HK-2 (cell line): ENCODE measurements around the gene PGLYRP3.

Source experiments
- DNase-seq: peaks from one replicate; pipeline ENCODE4 v3.0.0-alpha.2; 2018; ENCODE audit not compliant: unreplicated experiment

Gene PGLYRP3

DNA sequence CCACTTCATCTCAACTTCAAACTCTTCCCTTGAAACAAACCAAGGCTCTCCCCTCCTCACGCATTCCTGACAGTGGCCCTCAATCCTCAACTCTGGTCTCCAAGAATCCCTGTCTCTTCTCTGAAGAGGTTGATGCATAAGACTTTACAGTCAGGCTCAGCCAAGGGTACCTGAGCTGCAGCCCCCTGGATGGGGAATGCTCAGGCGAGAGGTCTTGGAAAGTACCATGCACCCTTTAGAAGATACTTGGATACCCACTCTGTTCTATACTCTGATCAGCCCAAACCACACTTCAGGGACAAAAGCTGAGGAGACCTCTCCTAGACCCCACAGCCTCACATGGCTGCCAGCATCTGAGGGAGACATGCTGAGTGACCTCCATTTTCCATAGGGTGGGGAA is 536 bp upstream of the PGLYRP3 start:
- no peak for DNase-seq

DNA sequence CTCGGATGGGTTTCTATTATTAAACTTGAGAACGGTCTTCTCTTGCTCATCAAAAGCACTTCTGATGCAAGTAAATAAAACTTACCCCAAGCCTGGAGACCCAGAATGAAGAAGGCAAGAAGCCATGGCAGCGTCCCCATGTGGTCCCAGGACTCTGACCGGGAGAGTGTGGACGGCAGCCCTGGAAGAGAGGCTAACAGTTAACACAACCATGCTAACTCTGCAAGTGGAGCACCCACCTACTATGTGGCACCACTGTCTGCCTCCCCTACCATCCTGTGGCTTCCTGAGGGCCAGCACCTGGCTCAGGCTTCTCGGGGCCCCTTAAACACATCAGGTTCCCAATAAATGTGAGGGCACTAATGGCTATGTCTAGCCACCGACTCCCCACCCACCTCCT is 2.2 kb downstream of the PGLYRP3 start:
- no peak for DNase-seq

DNA sequence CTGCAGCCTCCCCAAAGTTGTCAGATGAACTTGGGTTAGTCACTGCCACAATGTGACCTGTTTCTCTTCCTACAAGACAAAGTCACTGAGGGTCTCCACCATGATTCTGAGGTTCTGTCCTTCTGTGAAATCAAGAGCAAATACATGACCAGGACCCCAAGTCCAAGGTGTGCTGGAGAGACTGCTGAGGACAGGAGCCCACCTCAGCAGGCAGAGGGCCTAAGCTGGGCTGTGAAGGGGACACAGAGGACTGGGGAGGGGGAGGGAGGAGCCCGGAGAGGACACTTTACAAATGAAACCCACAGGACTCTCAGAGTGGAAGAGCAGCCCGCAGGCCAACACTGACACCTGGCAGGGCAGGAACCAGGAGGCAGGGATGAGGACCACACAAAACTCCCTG is 3.3 kb downstream of the PGLYRP3 start:
- no peak for DNase-seq

DNA sequence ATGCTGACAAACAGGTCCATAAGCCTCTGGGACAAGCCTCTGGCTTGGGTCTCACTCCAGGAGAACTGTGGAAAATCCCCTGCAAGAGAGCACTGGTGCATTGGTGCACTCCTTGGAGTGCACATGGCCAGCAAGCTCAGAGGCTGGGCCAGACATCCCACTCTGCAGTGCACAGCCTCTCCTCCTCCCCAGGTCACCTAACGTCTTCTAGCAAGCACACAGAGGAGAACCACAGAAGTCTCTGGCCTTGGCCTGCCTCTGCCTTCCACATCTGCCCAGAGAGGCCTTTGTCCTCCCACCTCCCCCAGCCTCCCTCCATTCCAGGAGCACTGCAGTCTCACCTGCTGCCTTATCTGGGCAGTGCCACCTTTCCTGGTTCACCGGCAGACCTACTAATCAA is 4.2 kb downstream of the PGLYRP3 start:
- DNase-seq: no peak

DNA sequence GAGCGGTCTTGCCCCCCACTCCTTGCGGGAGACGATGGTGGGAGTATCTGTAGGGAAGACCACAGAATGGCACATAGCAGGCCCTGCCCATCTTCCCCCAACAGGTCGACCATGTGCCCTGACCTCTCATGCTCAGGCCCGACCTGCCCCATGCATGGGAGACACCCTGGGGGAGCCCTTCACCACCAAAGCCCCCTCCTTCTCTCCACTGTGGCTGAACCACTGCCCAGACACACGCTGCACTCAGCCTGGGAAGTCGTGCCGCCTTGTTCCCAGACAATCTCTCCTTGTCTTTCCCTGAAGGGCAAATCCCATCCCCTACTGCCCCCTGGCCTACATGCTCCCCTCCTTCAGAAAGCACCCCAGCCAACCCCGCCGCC is 5.5 kb downstream of the PGLYRP3 start:
- DNase-seq: no peak

DNA sequence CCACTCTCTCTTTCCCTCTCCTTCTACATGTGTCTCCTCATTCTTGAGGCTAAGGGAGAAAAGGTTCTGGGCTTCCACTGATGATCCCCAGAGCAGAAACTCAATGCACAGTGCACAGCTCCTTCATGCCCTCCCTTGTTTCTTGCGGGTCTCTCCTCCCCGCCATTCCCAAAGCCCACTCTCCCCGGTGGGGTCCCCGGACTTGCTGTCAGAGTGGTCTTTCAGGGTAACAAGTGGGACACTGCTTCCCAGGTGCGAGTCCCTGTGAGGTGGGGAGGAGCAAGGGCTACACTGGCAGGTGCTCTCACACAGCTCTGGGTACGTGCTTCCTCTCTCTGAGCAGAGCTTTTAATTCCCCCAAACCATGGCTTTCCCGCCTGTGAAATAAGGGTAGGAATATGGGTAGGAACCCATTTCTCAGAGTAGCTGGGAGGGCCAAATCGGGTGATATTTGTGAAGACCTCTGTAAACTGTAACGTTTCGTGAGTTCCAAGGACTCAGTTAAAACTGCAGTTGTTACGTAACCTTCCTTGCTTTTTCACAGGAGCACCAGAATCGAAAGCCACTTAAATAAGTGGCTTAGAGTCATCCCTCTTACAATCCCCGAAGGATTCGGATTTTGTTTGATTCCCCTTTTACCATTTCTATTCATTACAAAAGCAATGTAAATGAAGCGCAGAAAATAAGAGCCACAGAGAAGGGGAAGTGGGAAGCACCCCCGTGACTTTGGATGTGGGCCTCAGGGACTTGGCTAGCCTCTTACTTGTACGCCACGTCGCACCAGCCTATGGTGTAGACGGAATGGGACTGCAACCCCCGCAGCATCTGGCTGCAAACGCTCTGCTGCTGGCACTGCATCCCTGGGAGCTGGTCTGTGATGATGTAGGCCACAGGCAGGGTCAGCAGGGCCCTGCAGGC is 6.2 kb downstream of the PGLYRP3 start:
- no peak for DNase-seq

DNA sequence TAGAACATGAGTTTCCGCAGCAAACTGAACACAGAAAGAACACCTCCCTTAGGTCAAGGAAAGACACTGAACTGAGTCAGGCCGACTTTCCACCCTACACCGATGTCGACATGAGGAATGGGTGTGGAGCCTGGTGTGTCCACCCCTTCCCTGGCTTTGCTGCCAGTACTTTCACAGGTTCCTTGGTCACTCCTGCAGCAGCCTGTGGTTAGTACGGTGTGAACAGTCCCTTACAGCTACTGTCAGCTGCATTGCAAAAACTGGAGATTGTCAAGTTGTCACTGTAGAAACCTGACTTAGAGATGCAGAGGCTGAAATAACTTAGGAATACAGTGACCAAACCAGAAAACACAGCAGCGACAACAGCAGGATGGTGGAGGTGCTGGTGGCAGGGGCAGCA is 7.1 kb downstream of the PGLYRP3 start:
- no peak for DNase-seq

DNA sequence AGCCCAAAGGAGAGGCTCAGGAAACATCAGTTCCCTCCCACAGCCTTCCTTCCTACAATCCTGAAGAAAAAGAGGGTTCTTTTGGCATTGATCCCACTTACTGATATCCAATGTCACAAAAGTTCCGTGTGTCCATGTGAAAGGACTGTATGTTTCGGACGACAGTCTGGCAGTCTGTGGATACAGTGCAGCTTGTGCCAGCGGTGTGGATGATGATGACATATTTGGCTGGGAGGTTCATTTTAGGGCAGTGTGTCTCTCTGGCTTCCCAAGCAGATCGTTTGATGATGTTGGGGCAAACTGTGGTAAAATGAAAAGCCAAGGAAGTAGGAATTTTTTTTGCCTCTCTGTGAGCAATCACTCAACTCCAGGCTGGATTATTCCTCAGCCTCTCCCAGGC is 10.4 kb downstream of the PGLYRP3 start:
- DNase-seq: no peak

DNA sequence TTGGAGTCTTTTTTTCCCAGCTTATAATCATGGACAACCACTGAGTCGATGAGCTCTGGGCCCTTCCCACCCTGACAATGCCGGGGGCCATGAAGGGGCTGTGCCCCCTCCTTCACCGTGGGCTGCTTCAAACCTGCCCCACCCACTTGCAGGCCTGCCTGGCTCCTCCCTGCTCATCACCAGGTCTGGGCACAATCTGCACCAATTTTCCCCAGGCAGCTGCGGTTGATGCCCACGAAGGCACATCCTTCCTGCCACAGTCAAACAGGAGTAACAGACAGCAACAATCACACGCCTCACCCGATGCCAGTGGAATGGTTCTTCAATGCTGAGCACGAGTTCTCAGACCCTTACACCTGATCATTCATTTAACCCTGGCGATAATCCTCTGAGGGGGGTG is 18.9 kb downstream of the PGLYRP3 start:
- no peak for DNase-seq

DNA sequence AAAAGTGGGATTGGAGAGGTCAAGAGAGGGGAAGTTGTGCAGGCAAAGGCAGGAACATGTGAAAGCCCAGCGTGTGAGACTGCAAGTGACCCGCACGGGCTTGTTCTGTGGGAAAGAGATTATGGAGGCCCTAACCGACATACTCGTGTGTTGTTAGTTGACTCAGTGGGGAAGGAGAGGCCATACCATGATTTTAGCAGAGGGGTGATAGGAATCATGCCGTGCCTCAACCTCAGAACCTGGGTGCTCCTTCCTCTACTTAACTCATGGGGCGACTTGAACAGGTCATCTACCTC is 19.3 kb downstream of the PGLYRP3 start:
- DNase-seq: no peak

DNA sequence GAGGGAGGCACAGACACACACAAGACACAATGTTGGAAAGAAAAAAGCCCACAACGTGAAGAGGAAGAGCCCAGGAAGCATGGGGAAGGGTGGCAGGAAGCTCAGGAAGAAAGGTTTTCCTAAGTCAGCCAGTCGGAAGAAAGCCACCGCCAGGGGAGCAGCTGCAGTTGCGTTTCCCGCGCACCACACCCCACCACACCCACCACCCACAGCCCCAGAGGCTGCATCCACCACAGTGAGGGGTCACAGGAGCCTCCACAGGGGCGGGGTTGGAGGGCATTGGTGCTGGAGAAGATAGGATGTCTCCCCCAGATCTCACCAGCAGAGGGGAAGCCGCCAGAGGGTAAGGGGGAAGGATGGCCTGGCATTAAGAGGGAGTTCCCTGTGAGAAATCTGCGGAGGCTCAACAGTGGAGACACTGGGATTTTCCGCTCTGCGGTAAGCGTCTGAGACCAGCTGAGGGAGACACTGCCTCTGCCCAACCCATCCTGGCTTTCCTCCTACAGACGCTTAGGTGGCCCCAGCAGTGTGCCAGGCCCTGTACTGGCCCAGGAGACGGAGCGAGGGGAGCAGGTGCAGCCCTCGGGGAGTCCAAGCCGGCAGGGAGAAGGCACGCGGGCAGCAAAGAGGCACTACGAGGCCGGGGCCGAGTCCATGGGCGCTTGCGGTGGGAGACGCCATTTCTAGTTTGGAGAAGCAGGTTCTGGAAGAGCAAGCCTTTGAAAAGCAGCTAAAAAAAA is 19.8 kb downstream of the PGLYRP3 start:
- DNase-seq: no peak

DNA sequence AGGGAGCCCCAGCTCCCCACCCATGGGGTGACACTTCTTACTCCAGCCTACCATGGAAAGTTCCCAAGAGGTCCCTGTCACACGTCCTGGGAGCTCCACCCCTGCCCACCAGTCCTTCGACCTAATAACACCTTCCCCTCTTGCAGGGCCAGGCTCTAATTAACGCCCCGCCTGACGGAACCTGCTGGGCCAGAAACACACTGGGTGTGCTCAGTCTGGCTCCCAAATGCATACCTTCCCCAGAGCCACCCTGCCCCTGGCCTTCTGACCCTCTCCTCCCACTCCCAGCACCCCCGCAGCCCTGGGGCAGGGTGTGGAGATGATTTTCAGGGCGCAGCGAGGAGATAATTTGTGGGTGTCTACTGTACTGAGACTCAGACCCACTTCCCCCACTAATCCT is 20.6 kb downstream of the PGLYRP3 start:
- no peak for DNase-seq

DNA sequence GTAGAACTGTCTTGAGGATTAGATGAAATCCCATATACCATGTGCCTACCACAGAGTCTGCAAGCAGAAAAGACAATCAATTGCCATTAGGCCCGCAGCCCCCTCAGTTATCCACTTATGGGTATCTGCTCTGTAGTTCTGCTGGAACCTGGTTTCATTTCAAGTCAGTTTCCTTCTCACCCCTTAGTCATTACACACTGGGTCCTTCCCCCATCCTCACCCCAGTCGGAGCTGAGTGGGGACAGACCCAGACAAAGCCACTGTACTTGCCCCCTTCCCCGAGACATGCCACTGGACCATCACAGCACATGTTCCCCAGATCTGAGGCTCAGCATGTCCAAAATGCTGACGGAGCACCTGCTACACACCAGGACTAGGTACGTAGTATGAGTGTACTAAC is 21.2 kb downstream of the PGLYRP3 start:
- no peak for DNase-seq

DNA sequence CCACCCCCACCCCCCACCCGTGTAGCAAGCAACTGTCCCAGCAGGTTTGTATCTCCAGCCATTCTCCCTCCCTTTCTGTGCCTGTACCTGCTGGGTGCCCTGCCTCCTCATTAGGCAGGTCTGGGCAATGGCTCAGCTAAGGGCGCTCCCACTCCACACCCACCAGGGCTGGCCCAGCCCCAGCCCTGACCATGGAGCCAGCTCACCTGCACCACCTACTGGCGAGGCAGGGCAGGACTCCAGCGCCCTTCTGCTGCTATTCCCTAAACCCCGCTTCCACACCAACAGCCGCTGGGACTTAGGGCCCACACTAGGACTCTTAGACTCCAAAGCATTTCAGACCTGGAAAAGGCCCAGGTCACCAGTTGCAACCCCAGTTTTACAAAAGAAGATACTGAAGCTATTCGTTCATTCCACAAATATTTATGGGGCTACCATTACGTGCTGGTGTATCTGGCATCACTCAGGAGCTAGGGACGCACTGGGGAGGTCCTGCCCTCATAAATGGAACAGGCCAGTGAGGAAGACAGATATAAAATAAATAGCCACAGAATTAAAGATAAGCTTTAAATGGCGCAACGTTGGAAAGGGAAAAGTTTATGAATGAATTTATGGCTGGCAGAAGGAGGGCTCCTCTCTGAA is 24.0 kb downstream of the PGLYRP3 start:
- DNase-seq: no peak

DNA sequence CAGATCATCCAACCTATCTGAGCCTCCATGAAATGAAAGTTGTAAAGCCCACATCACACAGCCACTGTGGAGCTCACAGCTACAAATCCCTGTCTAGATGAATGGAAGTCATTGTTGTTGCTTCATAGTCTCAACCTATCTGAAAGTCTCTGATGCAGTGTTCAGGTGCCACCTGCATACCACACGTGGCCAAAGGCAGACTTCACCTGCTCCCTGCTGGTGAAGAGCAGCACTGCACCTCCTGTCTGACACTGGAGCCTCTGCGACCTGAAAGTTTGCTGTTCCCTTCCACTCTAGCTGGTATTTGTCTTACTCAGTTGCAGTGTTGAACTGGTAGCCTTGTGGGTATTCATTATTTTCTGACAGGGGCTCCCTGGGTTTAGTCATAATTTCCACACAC is 34.9 kb downstream of the PGLYRP3 start:
- DNase-seq: no peak

DNA sequence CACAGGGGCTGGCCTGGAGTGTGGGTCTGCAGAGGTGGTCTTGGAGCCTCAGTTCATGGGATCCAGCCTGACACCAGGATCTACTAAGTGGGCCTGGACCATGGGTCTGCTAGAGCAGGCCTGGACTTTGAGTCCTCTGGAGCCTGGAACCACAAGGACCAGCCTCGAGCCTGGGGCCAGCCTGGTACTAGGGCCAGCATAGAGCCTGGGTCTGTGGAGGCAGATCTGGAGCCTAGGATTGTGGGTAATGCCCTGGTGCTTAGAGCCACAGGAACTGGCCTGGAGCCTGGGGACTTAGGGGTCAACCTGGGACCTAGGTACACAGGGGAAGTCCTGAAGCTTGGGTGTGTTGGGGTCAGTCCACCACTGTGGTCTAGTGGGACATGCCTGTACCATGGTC is 40.6 kb downstream of the PGLYRP3 start:
- no peak for DNase-seq

DNA sequence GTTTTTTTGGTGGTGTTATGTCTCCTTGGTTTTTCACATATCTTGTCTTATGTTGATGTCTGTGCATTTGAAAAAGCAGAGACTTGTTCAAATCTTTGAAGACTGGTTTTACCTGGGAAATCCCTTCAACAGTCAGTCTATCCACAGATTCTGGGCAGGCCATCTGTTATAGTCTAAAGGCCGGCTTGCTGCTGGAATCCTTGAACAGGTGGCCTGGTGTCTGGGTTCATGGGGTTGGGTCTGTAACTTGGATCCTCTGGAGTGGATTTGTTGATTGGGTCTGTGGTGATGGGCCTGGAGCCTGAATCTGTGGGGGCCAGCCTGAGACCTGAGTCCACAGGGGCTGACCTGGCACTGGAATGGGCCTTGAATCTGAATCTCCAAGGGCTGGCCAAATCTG is 41.0 kb downstream of the PGLYRP3 start:
- DNase-seq: no peak

DNA sequence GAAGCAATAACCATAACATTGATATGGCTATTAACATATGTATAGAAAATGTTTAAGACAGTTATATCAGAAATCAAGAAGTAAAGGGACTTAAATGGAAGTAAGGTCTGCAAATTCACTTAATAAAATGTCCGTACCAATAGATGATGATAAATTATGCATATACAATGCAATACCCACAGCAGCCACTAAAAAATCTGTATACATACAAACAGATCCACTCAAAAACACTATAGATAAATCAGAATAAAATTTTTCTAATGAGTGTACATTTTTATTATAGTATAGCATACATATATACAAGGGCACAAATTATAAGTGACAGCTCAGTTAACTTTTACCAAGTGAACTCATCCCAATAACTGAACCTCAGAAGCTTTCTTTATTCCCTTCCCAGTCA is 47.3 kb downstream of the PGLYRP3 start:
- no peak for DNase-seq

DNA sequence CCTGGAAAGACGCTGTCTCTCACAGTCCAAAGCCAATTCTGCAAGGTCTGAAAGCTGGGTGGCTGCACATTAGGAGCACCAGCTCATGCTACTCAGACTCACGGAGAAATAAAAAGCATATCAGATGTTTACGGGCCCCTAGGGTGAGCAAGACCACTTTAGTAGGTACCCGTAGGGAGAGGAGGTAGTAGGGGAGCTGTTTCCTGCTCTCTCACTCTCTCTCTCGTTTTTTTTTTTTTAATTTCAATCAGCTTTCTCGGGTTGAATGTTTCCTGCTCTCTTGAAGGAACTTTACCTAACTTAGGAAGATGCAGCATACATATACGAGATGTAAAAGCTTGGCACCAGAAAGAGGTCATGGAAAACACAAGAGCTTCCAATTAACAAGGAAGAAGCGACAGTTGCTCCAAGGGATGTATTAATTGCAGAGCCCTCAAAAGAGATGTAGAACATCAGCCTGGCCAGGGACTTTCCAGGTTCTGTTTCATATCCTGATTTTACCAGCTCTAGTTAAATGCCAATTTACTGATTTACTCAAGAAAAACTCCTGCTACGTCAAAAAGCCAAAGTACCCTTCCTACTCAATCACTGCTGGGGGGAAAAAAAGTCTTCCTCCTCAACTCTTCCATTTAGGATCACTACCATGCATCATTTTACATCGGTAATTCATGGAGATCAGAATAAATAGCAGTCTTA is 50.1 kb downstream of the PGLYRP3 start:
- no peak for DNase-seq

DNA sequence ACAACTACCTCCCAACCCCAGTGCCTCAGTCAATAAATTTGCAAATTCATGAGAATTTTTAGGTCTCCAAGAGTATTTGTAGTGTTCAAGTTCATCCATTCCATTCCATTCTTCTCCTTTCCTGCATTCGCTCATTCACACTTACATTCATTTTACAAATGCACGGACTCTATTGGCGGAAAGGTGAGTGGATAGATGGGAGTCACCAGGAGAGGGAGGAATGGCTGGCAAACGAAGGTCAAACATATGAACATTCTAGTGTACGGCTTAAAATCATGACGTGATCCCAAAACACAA is 50.7 kb downstream of the PGLYRP3 start:
- DNase-seq: no peak

DNA sequence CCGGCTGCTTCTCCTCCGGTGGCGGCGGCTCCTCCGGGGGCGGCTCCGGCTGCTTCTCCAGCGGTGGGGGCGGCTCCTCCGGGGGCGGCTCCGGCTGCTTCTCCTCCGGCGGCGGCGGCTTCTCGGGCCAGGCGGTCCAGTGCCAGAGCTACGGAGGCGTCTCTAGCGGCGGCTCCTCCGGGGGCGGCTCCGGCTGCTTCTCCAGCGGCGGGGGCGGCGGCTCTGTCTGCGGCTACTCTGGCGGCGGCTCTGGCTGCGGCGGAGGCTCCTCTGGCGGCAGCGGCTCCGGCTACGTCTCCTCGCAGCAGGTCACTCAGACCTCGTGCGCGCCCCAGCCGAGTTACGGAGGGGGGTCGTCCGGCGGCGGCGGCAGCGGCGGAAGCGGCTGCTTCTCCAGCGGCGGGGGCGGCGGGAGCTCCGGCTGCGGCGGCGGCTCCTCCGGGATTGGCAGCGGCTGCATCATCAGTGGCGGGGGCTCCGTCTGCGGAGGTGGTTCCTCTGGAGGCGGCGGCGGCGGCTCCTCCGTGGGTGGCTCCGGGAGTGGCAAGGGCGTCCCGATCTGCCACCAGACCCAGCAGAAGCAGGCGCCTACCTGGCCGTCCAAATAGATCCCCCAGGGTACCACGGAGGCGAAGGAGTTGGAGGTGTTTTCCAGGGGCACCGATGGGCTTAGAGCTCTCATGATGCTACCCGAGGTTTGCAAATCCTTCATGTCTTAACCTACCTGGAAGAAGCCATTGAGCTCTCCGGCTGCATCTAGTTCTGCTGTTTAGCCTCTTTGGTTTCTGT is 51.3 kb downstream of the PGLYRP3 start:
- DNase-seq: no peak
